ENCODE results near the gene ZNF593OS. TPM values are rescaled to one million over a fixed set of nuclear protein-coding genes. Genes with fewer than 3 reads are reported as not detected.

Gene ZNF593OS
- total RNA-seq, 2 donors from 2014 or later, result not detected

DNA sequence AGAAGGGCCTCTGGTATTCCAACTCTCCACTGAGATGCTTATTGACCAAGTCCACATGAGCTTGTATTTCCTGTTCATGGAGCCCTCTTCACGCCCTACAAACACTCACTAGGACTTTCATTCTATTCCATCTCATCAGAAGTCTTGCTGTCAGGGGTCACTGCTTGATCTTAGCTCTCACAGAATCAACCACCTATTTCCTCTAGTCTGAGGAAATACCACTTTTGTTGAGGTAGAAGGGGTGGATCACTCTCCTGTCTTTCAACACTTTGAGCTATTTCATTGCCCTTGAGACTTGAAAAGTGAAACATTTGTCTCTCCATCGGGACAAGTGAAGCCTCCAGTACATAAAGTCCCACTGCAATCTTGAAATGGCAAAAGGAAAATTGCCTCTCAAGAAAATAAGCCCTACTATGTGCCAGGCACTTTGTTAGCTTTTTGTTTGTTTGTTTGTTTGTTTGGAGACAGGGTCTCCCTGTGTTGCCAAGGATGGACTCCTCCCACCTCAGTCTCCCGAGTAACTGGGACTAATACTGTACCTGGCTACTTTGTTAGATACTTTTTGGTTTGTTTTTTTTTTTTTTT is 32.6 kb downstream of the ZNF593OS start:
- ATAC-seq, result no peak
- intact Hi-C loops (cut with DNase I, micrococcal nuclease), result no loop called here
- DNase-seq, result no peak

DNA sequence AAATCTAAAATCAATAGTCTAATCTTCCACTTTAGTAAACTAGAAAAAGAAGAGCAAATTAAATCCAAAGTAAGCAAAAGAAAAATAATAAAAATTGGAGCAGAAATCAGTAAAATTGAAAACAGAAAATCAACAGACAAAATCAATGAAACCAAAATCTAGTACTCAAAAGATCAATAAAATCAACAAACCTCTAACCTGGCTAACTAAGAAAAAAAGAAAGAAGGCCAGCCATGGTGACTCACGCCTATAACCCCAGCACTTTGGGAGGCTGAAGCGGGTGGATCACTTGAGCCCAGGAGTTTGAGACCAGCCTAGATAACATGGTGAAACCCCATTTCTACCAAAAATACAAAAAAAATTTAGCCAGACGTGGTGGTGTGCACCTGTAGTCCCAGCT is 37.2 kb downstream of the ZNF593OS start:
- ATAC-seq, result no peak
- intact Hi-C loops (cut with DNase I, micrococcal nuclease), result no loop called here
- no peak for DNase-seq

DNA sequence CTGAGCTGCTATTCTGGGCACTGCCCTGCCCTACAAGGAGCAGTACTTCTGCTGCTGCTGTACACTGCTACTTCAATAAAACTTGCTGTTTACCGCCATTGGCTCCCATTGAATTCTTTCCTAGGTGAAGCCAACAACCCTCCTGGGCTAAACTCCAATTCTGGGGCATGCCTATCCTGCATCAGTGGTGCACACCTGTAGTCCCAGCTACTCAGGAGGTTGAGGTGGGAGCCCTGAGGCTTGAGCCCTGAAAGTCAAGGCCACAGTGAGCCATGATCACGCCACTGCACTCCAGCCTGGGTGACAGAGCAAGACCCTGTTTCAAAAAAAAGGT is 38.8 kb downstream of the ZNF593OS start:
- intact Hi-C loops (cut with DNase I, micrococcal nuclease), result no loop called here
- ATAC-seq (no peak), DNase-seq (no peak)

DNA sequence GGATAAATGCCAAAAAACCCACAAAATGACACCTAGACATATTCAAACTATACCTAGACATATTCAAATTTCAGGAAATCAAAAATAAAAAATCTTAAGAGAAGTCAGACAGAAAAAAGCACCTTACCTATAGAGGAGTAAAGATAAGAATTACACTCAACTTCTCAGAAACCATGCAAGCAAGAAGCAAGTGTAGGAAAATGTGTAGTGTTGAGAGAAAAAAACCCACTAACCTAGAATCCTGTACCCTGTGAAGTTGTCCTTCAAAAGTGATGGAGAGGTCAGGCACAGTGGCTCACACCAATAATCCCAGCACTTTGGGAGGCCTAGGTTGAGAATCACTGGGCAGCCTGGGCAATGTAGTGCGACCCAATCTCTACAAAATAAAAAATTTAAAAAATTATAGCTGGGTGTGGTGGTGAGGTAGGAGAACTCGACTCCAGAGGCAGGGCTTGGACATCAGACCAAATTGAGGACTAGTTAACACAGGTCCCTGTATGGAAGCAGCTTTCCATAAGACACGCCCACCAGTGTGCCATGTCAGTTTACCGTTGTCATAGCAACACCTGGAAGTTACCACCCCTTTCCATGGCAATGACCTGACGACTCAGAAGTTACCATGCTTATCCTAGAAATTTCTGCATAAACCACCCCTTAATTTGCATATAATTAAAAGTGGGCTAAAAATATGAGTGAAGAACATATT is 39.4 kb downstream of the ZNF593OS start:
- no peak for ATAC-seq

DNA sequence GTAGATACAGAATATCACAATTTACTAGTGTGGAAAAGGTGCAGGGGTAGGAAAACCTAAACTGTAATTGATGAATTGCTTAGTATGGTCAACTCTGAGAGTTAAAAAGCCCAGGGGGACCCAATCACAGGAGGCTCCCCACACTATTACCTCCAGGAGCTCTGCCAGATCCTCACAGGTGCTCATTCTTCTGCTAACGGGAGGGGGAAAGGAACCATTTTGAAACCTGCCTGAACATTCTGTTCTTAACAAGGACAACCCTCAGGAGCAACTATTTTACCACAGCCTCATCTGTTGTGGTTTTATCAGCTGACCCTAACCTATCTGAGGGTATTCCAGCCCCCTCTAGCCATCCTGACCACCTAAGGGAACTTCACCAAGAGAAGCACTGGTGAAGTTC is 40.9 kb downstream of the ZNF593OS start:
- intact Hi-C loops (cut with DNase I, micrococcal nuclease), result no loop called here
- no peak for DNase-seq

More for the DNA sequence above, 39.4 kb downstream of the ZNF593OS start:
- intact Hi-C loops (cut with DNase I, micrococcal nuclease), result no loop called here
- no peak for DNase-seq

DNA sequence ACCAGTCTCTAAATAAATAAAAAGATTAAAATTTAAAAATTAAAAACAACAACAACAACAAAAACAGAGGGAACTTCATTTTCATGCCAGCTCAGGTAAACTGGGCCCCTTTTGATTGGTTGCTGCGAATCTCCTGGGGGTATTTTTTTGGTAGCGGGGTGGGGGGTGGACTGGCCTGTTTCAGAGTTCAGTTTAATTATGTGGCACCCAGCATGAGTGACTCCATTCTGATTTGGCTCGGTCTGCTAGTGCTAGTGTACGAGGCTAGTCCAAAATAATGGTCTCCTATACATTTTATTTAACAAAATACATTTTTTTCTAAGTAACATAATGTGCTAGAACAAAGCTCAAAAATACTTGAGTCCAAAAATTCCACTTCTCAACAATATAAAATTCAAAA is 41.9 kb downstream of the ZNF593OS start:
- DNase-seq, result no peak
- intact Hi-C loops (cut with DNase I, micrococcal nuclease), result no loop called here
- no peak for ATAC-seq

More for the DNA sequence above, 40.9 kb downstream of the ZNF593OS start:
- no peak for ATAC-seq

DNA sequence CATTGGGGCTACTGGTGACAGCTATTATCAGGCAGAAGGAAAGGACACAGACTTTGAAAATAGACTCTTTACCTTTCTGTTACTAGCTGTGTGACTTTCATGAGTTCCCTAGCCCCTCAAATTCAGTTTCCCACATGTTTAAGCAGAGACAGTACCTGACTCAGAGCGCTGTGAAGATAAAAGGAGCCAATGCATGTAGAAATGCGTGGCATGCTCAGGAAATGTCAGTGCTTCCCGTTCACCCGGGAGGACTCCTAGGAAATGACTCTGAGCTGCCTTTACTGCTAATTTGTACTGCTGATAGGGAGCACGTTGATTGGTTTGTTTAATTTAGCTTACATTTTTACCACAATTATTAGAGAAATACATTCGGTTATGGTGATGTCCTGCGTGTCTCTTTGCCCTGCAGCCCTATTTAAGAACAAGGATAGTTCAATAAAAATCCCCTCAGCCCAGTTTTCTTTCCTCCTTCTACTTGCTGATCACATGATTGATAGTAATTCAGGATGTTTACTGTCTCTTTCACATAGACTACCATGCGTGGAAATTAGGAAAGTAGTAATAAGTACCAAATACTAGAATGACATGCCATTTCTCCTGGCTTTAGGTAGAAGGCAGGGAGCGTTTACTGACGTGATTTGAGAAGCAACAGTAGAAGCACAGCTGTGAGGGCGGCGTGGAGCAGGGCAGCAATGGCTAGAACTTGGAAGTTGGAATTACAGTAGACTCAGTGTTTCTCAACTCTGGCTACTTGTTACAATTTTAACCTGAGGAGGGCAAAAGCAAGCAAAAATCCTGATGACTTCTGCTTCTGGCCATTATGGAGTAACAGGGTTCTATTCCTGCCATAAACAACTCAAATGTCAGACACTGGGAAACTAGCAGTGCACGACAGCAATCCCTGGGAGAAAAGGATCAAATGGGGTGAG is 44.1 kb downstream of the ZNF593OS start:
- peak; percentile 52 for ATAC-seq
- peak in 1 of 2 donors; percentile 36 for DNase-seq
- intact Hi-C loops (cut with DNase I, micrococcal nuclease), result no loop called here

DNA sequence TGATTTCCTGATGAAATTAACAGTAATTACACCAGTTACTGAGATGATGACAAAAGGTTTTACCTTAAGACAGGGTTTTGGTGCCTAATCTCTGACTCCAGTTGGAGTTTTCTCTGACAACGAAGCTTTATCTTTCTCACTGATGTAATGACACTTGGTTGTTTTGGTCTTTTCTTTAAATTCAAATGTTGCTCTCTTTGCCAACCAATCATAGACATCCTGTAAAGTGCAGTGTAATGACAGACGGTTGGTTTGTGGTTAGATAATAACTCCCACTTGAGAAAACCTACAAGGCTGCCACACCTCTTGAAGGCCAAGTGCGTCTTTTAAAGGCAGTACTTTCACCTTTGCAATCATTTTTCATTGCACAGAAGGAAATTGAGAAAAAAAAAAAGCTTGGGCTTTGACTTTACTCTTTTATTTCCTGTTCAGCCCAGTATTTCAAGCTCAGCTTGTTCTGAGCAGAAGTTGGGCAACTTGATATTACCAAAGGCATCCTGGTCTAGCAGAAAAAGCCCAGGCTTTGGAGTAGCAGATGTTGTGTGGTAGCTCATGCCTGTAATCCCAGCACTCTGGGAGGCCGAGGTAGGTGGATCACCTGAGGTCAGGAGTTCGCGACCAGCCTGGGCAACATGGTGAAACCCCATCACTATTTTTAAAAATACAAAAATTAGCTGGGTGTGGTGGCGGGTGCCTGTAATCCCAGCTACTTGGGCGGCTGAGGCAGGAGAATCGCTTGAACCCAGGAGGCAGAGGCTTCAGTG is 45.1 kb downstream of the ZNF593OS start:
- DNase-seq (peak in 1 of 2 donors; percentile 61), ATAC-seq (peak; percentile 86)
- intact Hi-C loops (cut with DNase I, micrococcal nuclease), result no loop called here

DNA sequence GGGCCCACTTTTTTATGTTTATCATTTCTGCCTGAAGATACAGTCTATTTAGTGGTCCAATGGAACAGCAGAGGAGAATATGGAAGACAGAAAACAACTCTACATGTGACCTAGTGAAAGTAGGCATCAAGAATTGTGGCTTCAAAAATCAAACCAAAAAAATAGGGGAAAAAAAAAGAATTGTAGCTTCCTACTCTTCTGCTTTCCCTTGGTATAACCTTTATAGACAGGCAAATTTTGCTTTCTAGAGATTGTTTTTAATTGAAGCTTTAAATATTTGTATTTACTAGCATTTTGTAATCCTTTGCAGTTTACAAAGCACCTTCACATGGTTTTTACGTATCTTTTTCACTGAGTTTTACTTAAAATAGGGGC is 45.7 kb downstream of the ZNF593OS start:
- intact Hi-C loops (cut with DNase I, micrococcal nuclease), result no loop called here
- DNase-seq (no peak), ATAC-seq (no peak)

DNA sequence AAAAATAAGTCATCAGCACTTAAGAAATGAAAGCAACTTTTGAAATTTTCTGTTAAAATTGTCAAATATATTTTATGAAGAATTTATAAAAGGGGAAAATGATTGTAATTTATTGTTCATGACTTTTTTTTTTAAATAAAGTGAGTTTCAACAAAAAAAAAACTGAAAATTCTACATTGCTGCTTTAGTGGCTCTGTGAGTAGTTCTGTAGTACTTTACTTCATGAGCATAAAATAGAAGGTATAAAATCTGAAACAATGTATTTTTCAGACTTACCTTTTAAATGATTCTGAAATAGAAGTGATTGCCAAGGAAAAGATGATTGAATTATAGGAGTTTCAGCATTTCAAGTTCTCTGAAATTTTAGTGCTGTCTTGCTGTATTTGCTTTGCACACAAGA is 46.2 kb downstream of the ZNF593OS start:
- intact Hi-C loops (cut with DNase I, micrococcal nuclease), result no loop called here
- ATAC-seq, result no peak

DNA sequence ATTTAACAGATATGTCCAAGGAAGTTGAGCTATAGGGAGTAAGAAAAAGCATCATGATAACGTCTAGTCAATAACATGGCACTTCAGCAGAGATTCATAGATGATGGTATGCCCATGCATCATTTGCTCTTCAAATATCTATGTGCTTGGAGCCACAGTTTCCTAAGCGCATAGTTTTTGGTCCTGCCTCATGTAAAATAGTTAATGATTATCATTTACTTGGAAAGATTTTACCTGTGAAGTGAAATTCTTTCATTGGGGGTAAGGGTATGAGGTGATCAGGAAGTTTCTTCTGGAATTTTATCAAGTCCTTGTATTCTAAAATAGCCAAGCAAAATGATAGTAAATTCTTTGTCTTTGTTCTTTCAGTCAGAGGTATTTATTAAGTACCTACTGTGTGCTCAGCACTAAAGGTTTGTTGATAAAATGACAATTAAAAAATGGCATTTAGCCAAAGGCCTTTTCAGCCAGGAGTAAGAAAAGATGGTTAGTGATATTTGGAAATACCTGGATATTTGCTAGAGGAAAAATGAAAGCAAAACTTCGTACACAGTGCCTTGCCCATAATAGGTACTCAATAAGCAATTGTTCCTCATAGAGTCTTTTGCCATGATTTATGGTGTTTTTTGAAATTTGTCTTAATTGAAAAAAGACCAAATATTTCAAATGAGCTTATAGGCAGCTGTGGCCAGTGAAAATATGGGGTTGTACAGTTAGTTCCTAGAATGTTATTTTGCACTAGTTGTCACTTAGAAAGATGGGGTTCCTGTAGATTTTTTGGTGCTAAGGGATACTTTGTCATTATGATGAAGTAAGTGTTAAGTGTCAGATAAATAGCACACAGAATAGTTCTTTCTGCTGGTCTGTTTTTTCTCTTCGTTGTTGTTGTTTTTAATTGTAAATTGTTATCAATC is 47.0 kb downstream of the ZNF593OS start:
- ATAC-seq, result no peak

More for the DNA sequence above, 46.2 kb downstream of the ZNF593OS start:
- no peak for DNase-seq

DNA sequence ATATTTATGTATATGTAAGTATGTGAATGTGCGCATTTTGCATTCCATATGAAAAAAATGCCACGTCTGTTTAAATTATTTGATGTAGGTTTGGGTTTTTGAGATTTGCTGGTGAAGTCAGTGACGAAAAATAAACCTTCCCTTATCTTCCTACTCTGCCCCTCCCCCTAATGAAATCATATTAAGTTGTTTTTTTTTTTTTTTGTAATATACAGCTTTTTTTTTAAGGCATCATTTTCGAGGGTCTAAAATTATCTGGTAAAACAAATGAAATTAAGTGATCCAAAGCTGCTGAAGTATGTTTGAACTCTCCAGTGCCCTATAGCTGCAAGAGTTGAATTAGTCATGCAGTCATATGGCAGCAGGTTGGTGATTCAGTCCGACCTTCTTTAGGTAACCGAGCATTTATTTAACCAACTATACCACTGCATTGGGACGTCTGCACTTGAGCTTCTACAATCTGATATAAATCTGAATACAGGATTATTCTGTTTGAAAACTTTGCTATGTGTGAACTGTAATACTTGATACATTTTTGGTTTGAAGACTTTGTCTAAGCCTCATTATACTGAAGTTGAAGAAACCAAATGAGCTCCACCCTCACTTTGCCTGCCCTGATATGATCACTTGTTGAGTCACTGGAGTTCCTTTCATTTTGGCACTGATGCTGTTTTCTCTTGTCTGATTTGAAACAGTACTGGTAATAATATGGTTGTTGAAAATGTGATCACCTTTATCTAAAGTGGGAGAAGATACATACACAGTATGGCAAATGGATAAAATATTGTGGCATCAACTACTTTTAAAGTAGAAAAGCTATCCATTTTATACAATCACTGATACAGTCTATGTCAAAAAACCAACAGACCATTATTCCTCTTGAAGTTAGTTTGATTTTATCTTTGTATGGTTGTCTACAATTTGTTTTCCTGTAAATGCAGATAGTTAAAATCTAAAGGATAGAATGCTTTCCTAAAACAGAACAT is 48.4 kb downstream of the ZNF593OS start:
- no peak for DNase-seq
- intact Hi-C loops (cut with DNase I, micrococcal nuclease), result no loop called here
- ATAC-seq, result no peak

More for the DNA sequence above, 47.0 kb downstream of the ZNF593OS start:
- intact Hi-C loops (cut with DNase I, micrococcal nuclease), result no loop called here
- DNase-seq, result no peak

DNA sequence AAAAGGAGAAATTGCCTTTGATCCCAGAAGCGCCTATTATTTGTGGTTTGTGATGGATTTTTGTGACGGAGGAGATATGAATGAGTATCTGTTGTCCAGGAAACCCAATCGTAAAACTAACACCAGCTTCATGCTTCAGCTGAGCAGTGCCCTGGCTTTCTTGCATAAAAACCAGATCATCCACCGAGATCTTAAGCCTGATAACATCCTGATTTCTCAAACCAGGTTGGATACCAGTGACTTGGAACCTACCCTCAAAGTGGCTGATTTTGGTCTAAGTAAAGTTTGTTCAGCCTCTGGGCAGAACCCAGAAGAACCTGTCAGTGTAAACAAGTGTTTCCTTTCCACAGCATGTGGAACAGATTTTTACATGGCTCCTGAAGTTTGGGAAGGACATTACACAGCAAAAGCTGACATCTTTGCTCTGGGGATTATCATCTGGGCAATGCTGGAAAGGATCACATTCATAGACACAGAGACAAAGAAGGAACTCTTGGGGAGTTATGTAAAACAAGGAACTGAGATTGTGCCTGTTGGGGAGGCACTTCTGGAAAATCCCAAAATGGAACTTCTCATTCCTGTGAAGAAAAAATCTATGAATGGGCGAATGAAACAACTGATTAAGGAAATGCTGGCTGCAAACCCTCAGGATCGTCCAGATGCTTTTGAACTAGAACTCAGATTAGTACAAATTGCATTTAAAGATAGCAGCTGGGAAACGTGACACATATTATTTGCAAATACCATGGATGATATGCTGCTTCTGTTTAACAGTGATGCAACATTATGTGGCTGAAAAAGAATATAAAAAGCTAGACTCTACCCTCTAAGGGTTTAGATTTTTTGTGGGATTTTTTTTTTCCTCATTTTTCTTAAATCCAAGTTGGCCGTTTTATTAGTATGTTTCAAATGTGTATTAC is 49.5 kb downstream of the ZNF593OS start:
- ATAC-seq, result no peak
- no peak for DNase-seq
- intact Hi-C loops (cut with DNase I, micrococcal nuclease), result no loop called here

DNA sequence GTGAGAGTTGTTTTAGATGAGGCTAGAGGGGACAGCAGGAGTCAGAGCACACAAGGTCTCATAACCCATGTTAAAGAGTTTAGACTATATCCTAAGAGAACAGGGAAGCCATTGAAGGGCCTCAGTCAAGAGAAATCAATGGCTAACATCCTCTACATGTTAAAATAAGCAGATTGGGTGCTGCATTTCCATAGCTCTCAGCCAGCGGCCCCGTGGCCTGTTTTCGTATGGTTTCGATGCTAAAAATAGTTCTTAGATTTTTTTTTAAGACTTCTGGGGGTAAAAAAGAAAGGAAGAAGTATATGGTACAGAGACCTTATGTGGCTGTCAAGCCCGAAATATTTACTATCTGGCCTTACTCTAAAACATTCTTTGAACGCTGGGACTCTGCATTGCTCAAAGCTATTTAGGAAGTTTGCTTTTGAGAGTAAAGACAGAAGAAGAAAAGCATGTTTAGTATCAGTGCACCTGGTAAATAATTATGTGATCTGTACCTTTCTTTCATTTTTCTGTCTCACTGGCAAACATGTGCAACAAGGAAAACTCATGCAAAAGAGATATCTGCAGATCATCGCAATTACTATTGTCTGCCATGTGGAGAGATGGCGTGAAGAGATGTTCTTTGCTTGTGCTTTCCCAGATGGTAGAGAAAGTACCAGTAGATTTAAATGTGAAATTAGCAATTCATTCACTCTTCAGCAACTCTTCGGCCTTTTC is 51.6 kb downstream of the ZNF593OS start:
- intact Hi-C loops (cut with DNase I, micrococcal nuclease), result no loop called here
- no peak for ATAC-seq
- no peak for DNase-seq
